HAP-1 (cell line): Measurements from ENCODE around the gene HSF2BP.
"Not testable (repeated sequence)": the region's sequence is repeated elsewhere in the genome, so short reads cannot be mapped to it uniquely, and the experiment has no call there.

Experiments
- DNase-seq, 2 experiments: peaks; one replicate each; pipeline ENCODE4 v3.0.0-alpha.2; 2016 to 2020; ENCODE audit warnings: low spot score in 2 of 2
- H3K27me3 ChIP-seq: fragments of 250-450 bp; sonication (Bioruptor Pico); 2 replicates; pipeline ENCODE4 v1.5.1; 2020; ENCODE audit warnings: low read depth, mild to moderate bottlenecking, moderate library complexity
- H3K36me3 ChIP-seq: fragments of 250-450 bp; sonication (Bioruptor Pico); replicated peaks from 2 replicates; pipeline ENCODE4 v1.5.1; 2020; ENCODE audit warnings: mild to moderate bottlenecking
- H3K4me1 ChIP-seq: fragments of 250-450 bp; sonication (Bioruptor Pico); 2 replicates; pipeline ENCODE4 v1.5.1; 2020; ENCODE audit warnings: mild to moderate bottlenecking
- H3K4me3 ChIP-seq: fragments of 250-450 bp; sonication (Bioruptor Pico); 2 replicates; pipeline ENCODE4 v1.5.1; 2020; ENCODE audit warnings: mild to moderate bottlenecking, moderate library complexity
- H3K9me3 ChIP-seq: fragments of 250-450 bp; sonication (Bioruptor Pico); 2 replicates; pipeline ENCODE4 v1.5.1; 2020; ENCODE audit warnings: mild to moderate bottlenecking, moderate library complexity
- in situ Hi-C: fragments of 300-500 bp; cut with MboI; formaldehyde crosslinking; loops from 3 replicates; pipeline ENCODE4 v1.14.3; 2020; ENCODE audit warnings: low sequenced_read_pairs, inconsistent platforms, mixed read lengths

HSF2BP gene

DNA sequence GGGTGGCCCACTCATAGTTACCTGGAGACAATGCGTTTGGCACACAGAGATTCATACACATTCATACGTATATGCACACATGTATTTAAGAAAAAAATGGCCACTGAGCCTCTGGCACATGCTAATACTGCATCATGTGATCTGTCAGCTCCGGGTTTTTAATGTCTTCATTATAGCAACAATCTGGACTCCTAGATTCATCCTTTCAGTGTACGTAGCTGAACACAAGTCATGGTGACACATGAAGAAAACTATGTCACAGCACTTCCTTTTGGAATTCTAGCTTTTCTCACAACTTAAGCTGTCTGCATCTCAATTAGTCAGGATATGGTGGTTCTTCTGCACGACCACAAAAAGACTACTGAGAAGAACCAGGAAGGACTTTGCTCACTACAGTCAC is 24.7 kb downstream of the HSF2BP start:
- no peaks in the 10 kb centered on the region for H3K27me3 ChIP-seq
- no peak for DNase-seq
- no peaks in the 10 kb centered on the region for H3K36me3 ChIP-seq
- no peaks in the 10 kb centered on the region for H3K4me1 ChIP-seq
- H3K9me3 ChIP-seq: no peaks in the 10 kb centered on the region
- in situ Hi-C loops: no loop called here
- H3K4me3 ChIP-seq: no peak overlapping the region

DNA sequence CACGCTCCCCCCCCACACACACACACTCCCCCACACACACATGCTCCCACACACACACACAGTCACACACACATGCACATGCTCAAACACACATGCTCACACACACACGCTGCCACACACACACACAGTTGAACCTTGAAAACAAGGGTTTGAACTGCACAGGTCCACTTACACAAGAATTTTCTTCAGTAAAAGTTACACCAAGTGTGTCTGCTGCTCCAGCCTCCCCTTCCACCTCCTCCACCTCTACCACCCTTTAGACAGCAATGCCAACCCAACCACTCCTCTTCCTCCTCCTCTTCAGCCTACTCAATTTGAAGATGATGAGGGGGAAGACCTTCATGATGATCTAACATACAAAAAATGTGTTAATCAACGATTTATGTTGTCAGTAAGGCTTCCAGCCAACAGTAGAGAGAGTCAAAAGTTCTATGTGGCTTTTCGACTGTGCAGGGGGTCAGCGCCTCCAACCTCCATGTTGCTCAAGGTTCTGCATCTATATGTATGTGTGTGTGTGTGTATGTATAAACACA is 26.8 kb downstream of the HSF2BP start:
- no peaks in the 10 kb centered on the region for H3K27me3 ChIP-seq
- H3K36me3 ChIP-seq: no peaks in the 10 kb centered on the region
- in situ Hi-C loops: no loop called here
- no peak overlapping the region for H3K4me3 ChIP-seq
- no peaks in the 10 kb centered on the region for H3K4me1 ChIP-seq
- H3K9me3 ChIP-seq: peaks cover 3% of the 10 kb centered on the region; the same call in 1 of the 2 replicates
- DNase-seq: no peak

DNA sequence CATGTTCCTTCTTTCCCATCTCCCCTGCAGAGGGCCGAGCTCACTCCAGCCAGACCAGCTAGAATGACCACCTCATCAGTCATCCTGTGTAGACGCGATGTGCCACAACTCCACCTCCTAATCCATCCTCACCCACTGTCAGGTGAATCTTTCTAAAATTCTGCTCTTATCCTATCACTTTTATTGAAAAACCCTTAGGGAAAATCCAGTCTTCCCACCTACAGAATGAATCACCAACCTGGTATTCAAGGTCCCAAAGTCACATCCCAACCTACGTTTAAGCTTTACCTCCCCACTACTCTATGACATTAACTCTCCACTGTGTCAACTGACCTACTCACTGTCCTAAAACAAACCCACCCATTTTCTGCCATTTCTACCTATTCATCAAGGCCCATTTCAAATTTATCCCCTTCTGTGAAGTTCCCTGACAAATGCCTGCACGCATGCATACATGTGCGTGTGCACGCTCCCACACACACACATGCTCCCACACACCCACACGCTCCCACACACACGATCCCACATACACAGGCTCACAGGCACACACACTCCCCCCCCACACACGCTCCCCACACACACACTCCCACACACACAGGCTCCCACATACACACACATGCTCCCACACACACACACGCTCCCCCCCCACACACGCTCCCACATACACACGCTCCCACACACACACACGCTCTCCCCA is 27.7 kb downstream of the HSF2BP start:
- no peaks in the 10 kb centered on the region for H3K4me1 ChIP-seq
- no peaks in the 10 kb centered on the region for H3K36me3 ChIP-seq
- H3K27me3 ChIP-seq: no peaks in the 10 kb centered on the region
- no peak for DNase-seq
- H3K9me3 ChIP-seq: peaks cover 3% of the 10 kb centered on the region; the same call in 1 of the 2 replicates
- H3K4me3 ChIP-seq: no peak overlapping the region
- in situ Hi-C loops: no loop called here

DNA sequence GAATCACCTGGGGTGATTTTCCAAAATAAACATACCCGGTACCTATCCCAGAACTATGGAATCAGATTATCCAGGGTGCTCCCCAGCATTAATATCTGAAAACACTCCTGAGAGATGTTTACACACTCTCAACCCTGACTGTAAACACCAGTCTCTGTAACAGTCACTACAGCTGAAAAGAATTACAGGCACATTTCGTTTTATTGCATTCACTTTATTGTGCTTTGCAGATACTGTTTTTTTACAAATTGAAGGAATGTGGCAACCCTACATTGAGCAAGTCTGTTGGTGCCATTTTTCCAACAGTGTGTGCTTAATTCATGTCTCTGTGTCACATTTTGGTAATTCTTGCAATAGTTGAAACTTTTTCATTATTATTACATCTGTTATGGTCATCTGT is 31.8 kb downstream of the HSF2BP start:
- no peak for DNase-seq
- Histone ChIP-seq H3K4me1 (no peaks in the 10 kb centered on the region), H3K9me3 (peaks cover 3% of the 10 kb centered on the region; the same call in 1 of the 2 replicates), H3K4me3 (no peak overlapping the region), H3K36me3 (no peaks in the 10 kb centered on the region), H3K27me3 (no peaks in the 10 kb centered on the region)
- in situ Hi-C loops: no loop called here

DNA sequence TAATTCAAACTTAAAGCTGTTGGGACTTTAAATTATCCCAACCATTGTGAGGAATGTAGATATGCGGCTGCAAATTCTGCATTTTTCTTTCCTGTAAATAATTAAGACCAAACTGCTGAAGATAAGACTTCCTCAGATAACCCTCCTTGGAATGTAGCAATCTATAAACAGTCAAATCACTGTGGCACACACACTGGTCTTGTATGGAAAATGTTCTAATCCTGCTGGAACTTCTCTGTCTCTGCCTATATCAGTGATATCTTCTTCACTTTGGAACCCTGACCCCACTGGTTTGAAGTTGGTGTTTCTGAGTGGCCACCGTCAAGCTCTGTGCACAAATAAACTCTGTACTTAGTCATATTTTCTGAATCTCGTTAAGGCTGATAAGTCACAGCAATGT is 32.9 kb downstream of the HSF2BP start:
- Histone ChIP-seq H3K27me3 (no peaks in the 10 kb centered on the region), H3K4me1 (no peaks in the 10 kb centered on the region), H3K36me3 (no peaks in the 10 kb centered on the region), H3K4me3 (no peak overlapping the region), H3K9me3 (peaks cover 3% of the 10 kb centered on the region; the same call in 1 of the 2 replicates)
- DNase-seq: no peak
- in situ Hi-C loops: no loop called here

DNA sequence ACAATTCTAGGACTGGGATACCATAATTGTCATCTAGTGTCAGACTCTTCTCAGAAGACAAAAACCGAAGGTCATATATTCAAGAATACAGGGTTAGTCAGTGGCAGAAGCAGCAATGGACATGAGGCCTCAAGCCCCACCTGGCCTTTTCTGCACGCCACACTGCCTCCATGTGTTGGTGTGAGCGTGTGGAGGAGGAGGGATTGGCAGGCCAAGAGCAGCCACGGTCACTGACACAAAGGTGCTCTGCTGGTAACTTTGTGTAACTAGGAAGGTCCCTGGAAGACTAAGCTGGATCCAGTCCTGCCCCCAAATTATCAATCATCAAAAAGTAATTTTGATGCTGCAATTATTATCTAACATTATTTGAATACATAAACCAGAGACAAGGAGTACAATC is 34.9 kb downstream of the HSF2BP start:
- Histone ChIP-seq H3K9me3 (peaks cover 9% of the 10 kb centered on the region; the same call in 1 of the 2 replicates), H3K4me3 (no peak overlapping the region), H3K4me1 (no peaks in the 10 kb centered on the region), H3K27me3 (no peaks in the 10 kb centered on the region), H3K36me3 (no peaks in the 10 kb centered on the region)
- in situ Hi-C loops: no loop called here
- no peak for DNase-seq

DNA sequence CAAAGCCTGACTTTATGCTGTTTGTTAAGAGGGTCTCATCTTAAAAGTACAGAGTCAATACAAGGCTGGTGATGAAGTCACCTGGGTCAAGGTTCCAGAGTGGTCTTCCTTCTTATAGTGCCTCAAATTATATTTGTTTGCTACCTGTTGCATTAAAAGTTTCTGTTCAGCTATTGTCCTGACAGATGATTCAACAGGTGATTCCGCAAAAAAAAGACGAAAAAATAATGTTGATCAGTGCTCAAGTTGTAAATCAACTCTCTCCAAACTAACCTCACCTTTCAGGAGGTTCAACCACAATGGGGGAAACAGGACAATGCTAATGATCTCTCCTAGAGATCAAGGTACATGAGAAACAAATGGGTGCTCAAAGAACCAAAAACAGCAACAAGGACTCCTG is 35.7 kb downstream of the HSF2BP start:
- H3K4me3 ChIP-seq: no peak overlapping the region
- DNase-seq: no peak
- in situ Hi-C loops: no loop called here
- no peaks in the 10 kb centered on the region for H3K4me1 ChIP-seq
- peaks cover 6% of the 10 kb centered on the region; the same call in 1 of the 2 replicates for H3K9me3 ChIP-seq
- H3K27me3 ChIP-seq: no peaks in the 10 kb centered on the region
- H3K36me3 ChIP-seq: no peaks in the 10 kb centered on the region

DNA sequence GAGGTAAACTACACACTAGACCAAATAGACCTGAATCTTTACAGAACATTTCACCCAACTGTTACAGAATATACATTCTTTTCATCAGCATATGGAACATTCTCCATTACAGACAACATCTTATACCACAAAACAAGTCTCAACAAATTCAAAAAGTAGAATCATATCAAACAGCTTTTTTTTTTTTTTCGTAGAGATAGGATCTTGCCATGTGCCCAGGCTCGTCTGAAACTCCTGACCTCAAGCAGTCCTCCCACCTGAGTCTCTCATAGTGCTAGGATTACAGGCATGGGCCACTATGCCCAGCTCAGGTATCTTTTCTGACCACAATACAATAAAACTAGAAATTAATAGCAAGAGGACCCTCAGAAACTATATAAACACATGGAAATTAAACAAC is 36.5 kb downstream of the HSF2BP start:
- no peak overlapping the region for H3K4me3 ChIP-seq
- DNase-seq: no peak
- H3K4me1 ChIP-seq: no peaks in the 10 kb centered on the region
- H3K27me3 ChIP-seq: no peaks in the 10 kb centered on the region
- in situ Hi-C loops: no loop called here
- H3K9me3 ChIP-seq: peaks cover 6% of the 10 kb centered on the region; the same call in 1 of the 2 replicates
- no peaks in the 10 kb centered on the region for H3K36me3 ChIP-seq

DNA sequence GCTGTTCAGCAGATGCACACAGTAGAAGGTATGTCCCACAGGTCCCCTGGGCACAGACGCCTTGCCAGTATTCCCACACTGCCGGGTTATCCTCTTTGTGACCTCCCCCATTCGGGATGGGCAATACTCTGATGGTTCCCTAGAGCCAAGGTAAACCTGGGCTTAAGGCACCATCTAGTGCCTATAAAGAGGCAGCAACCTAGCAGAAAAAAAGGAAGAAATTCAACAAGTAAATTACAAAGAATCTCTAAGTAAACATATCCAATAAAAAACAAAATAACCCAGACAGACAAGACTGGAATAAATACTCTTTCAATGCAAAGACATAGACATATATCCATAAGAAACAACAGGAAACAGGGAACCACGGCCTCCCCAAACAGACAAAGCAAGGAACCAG is 39.4 kb downstream of the HSF2BP start:
- in situ Hi-C loops: no loop called here
- Histone ChIP-seq H3K4me1 (no peaks in the 10 kb centered on the region), H3K27me3 (no peaks in the 10 kb centered on the region), H3K9me3 (peaks cover 6% of the 10 kb centered on the region; the same call in 1 of the 2 replicates), H3K4me3 (no peak overlapping the region), H3K36me3 (no peaks in the 10 kb centered on the region)
- no peak for DNase-seq

DNA sequence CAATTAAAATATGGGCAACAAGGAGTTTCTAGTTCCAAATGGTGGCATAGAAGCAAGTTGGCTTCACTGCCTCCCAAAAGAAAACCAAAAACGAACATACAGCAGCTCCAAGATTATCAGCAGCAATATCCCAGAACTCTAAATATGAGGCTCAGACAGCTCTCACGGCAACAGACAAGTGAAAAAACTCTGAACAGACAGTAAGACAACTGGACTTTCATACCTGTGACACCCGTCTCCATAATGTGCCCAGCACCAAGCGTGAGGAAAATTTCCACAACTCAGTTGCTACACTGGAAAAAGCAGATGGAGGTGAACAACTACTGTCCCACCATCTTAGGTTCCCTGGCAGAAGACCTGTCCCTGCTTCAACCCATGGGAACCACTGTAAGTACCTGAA is 39.9 kb downstream of the HSF2BP start:
- in situ Hi-C loops: no loop called here
- H3K4me3 ChIP-seq: no peak overlapping the region
- H3K9me3 ChIP-seq: peaks cover 6% of the 10 kb centered on the region; the same call in 1 of the 2 replicates
- H3K36me3 ChIP-seq: no peaks in the 10 kb centered on the region
- DNase-seq: no peak
- no peaks in the 10 kb centered on the region for H3K27me3 ChIP-seq
- H3K4me1 ChIP-seq: no peaks in the 10 kb centered on the region

DNA sequence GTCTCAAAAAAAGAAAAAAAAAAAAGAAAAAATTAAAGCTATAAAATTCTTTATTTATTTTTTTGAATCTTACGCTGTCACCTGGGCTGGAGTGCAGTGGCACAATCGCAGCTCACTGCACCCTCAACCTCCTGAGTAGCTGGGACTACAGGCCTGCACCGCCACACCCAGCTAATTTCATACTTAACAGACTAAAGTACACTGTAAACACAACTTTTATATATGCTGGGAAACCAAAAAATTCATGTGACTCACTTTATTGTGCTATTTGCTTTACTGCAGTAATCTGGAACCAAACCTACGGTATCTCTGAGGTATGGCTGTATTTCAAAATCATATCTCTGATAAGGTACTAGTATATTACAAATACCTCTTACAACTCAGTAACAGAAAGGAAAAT is 40.3 kb downstream of the HSF2BP start:
- Histone ChIP-seq H3K4me1 (no peaks in the 10 kb centered on the region), H3K27me3 (no peaks in the 10 kb centered on the region), H3K36me3 (no peaks in the 10 kb centered on the region), H3K4me3 (no peak overlapping the region), H3K9me3 (peaks cover 6% of the 10 kb centered on the region; the same call in 1 of the 2 replicates)
- in situ Hi-C loops: no loop called here
- no peak for DNase-seq

DNA sequence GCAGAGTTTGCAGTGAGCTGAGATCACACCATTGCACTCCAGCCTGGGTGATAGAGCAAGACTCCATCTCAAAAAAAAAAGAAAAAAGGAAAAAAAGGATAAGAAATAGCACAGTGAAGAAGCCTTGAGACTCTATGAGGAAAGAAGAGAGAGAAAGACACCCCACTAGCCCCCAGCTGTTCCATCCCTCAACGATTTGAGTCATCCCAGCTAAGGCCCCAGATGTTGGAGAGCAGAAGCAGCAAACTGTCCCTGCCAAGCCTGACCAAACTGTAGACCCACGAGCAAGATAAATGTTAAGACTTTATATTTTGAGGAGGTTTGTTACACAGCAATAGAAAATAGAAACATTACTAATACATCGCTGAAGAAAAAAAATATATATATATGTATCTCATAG is 42.4 kb downstream of the HSF2BP start:
- H3K27me3 ChIP-seq, DNase-seq, H3K9me3 ChIP-seq, H3K4me3 ChIP-seq, H3K4me1 ChIP-seq, in situ Hi-C loops, H3K36me3 ChIP-seq: not testable (repeated sequence)

DNA sequence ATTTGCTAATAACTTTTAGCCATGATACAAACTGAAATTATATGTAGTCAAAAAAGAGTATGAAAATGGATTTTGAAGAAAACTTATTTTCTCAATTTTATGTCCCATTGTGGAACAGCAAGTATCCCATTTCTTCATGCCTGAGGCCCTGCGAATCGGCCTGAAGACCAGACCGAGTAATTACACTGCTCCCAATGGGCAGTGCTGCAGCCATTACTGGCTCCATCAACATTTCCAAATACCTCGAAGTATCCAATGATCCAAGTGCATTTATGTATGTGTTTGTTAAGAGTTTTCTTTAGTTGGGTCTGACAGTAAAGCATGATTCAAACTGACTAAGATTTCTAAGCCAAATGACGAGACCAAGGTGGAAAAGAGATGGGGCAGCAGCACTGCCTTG is 44.4 kb downstream of the HSF2BP start:
- Histone ChIP-seq H3K4me3 (no peak overlapping the region), H3K36me3 (no peaks in the 10 kb centered on the region), H3K27me3 (no peaks in the 10 kb centered on the region), H3K9me3 (no peaks in the 10 kb centered on the region), H3K4me1 (peaks cover 5% of the 10 kb centered on the region)
- in situ Hi-C loops: no loop called here
- DNase-seq: no peak

DNA sequence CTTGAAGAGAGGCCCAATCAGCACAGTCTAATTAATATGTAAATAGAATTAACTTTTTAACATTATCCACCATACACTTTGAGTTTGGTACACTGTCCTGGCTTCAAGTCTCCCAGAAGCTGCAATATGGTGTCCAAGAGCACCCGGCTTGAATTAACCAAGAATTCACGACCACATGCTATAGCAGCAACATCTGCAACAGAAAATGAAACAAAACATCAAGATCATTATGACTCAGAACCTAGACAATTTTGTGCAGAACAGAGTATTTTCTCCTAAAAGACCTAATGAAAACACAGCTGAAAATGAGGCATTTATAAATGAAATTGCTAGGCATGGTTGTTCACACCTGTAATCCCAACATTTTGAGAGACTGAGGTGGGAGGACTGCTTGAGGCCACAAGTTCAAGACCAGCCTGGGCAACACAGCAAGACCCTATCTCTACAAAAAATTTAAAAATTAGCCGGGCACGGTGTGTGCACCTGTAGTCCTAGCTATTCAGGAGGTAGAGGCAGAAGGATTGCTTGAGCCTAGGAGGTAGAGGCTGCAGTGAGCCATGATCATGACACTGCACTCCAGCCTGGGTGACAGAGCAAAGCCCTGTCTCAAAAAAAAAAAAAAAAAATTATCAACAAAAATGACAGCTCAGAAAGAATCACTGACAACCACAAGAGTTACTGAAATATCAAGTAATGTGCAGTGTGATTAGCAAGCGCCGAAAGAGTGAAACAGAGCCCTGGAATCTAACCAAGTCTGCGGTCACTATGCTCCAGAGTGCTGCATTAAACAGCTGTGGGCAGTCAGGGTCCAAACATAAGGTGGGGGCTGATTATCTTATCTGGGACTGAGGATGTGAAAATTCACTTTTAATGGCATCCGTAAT is 45.3 kb downstream of the HSF2BP start:
- no peaks in the 10 kb centered on the region for H3K27me3 ChIP-seq
- in situ Hi-C loops: no loop called here
- no peak for DNase-seq

More for the DNA sequence above, 45.3 kb downstream of the HSF2BP start:
- Histone ChIP-seq H3K4me3 (no peak overlapping the region), H3K9me3 (no peaks in the 10 kb centered on the region), H3K4me1 (peaks cover 5% of the 10 kb centered on the region), H3K36me3 (no peaks in the 10 kb centered on the region)
